Ascending aorta (tissue), 2 donors: ENCODE results near the gene FAM78A. TPM values are rescaled to one million over a fixed set of nuclear protein-coding genes. Genes with fewer than 3 reads are reported as not detected.

Experiments used
- DNase-seq, 2 donors: peaks; one replicate each; pipeline ENCODE4 v3.0.0-alpha.2; 2019; ENCODE audit warnings: low spot score in 2 of 2
- H3K27ac ChIP-seq, 2 donors: fragments of 200-600 bp; sonication (generic); one replicate each; pipeline ENCODE4 v1.5.1; 2016 to 2017; ENCODE audit warnings: mild to moderate bottlenecking in 1 of 2
- H3K27me3 ChIP-seq: fragments of 200-600 bp; sonication (generic); one replicate; pipeline ENCODE4 v1.5.1; 2017
- H3K36me3 ChIP-seq, 2 donors: fragments of 200-600 bp; sonication (generic); one replicate each; pipeline ENCODE4 v1.5.1; 2016
- H3K4me1 ChIP-seq, 2 donors: fragments of 200-600 bp; sonication (generic); one replicate each; pipeline ENCODE4 v1.5.1; 2016 to 2017; ENCODE audit warnings: mild to moderate bottlenecking in 1 of 2
- H3K4me3 ChIP-seq, 2 donors: fragments of 200-600 bp; sonication (generic); one replicate each; pipeline ENCODE4 v1.5.1; 2016 to 2017; ENCODE audit warnings: mild to moderate bottlenecking in 1 of 2
- H3K9me3 ChIP-seq, 2 donors: fragments of 200-600 bp; sonication (generic); one replicate each; pipeline ENCODE4 v1.5.1; 2016
- CTCF ChIP-seq, 3 experiments: fragments of 200-600 bp in 2 of 3; fragments of 450-650 bp in 1 of 3; sonication (generic) in 2 of 3; IDR thresholded peaks; one replicate each; pipeline ENCODE4 v1.5.1; 2016 to 2019; ENCODE audit warnings: antibody characterized with exemption in 3 of 3, mild to moderate bottlenecking in 1 of 3, moderate library complexity in 1 of 3
- intact Hi-C: fragments of 100-400 bp; cut with DNase I; formaldehyde crosslinking; loops from one replicate; pipeline ENCODE4 v1.15.1; 2023
- total RNA-seq: library from RNA; depleted of rRNA; stranded (reverse); fragments of >200 nt; gene quantifications from one replicate; pipeline ENCODE4 v1.1.0, GENCODE V29; 2016

The FAM78A gene
- total RNA-seq, 1 donor from 2014 or later = 6.2 TPM

GRCh38 chr9:131318231-131319085 lies 42.1 kb upstream of the FAM78A start:
- Histone ChIP-seq H3K27ac (no peak overlapping the region), H3K4me3 (no peak overlapping the region), H3K36me3 (no peaks in the 10 kb centered on the region), H3K27me3 (no peaks in the 10 kb centered on the region), H3K4me1 (no peaks in the 10 kb centered on the region), H3K9me3 (no peaks in the 10 kb centered on the region)
- no peak for DNase-seq
- intact Hi-C loops = no loop called here
- no peak for TF ChIP-seq CTCF (IDR thresholded peaks at IDR 0.05)

- H3K27ac ChIP-seq = no peak overlapping the region
- TF ChIP-seq CTCF (IDR thresholded peaks at IDR 0.05) = no peak
- intact Hi-C loops = no loop called here
- H3K36me3 ChIP-seq = peaks cover 0 to 3% of the 10 kb centered on the region in 2 donors
- no peaks in the 10 kb centered on the region for H3K4me1 ChIP-seq
- no peaks in the 10 kb centered on the region for H3K27me3 ChIP-seq
- DNase-seq = no peak
- no peak overlapping the region for H3K4me3 ChIP-seq
- no peaks in the 10 kb centered on the region for H3K9me3 ChIP-seq
Measured at GRCh38 chr9:131312822-131313770, 36.8 kb upstream of the FAM78A start.

- intact Hi-C loops = no loop called here
- no peaks in the 10 kb centered on the region for H3K4me1 ChIP-seq
- peaks cover 0 to 6% of the 10 kb centered on the region in 2 donors for H3K36me3 ChIP-seq
- no peak for DNase-seq
- H3K4me3 ChIP-seq = no peak overlapping the region
- H3K27ac ChIP-seq = no peak overlapping the region
- no peak for TF ChIP-seq CTCF (IDR thresholded peaks at IDR 0.05)
- no peaks in the 10 kb centered on the region for H3K9me3 ChIP-seq
- no peaks in the 10 kb centered on the region for H3K27me3 ChIP-seq
Measured at GRCh38 chr9:131312246-131312645, 35.9 kb upstream of the FAM78A start.

- no peak overlapping the region for H3K27ac ChIP-seq
- TF ChIP-seq CTCF (IDR thresholded peaks at IDR 0.05) = no peak
- H3K27me3 ChIP-seq = no peaks in the 10 kb centered on the region
- no peak for DNase-seq
- H3K36me3 ChIP-seq = peaks cover 0 to 6% of the 10 kb centered on the region in 2 donors
- H3K9me3 ChIP-seq = no peaks in the 10 kb centered on the region
- intact Hi-C loops = no loop called here
- no peak overlapping the region for H3K4me3 ChIP-seq
- H3K4me1 ChIP-seq = no peaks in the 10 kb centered on the region
Measured at GRCh38 chr9:131310833-131311554, 34.7 kb upstream of the FAM78A start.

- H3K4me3 ChIP-seq = no peak overlapping the region
- H3K36me3 ChIP-seq = peaks cover 0 to 10% of the 10 kb centered on the region in 2 donors
- H3K27ac ChIP-seq = no peak overlapping the region
- no peak for DNase-seq
- H3K27me3 ChIP-seq = no peaks in the 10 kb centered on the region
- no peaks in the 10 kb centered on the region for H3K4me1 ChIP-seq
- no peaks in the 10 kb centered on the region for H3K9me3 ChIP-seq
- no peak for TF ChIP-seq CTCF (IDR thresholded peaks at IDR 0.05)
- intact Hi-C loops = no loop called here
Measured at GRCh38 chr9:131309530-131310276, 33.4 kb upstream of the FAM78A start.
